Measurements from ENCODE around the gene OAF. TPM values are rescaled to one million over a fixed set of nuclear protein-coding genes. Genes with fewer than 3 reads are reported as not detected.

Gene OAF
- total and polyA plus RNA-seq, 2 donors (not counting 1 experiment from before 2014, with no cell fraction given), result 1.3 to 1.9 TPM

DNA sequence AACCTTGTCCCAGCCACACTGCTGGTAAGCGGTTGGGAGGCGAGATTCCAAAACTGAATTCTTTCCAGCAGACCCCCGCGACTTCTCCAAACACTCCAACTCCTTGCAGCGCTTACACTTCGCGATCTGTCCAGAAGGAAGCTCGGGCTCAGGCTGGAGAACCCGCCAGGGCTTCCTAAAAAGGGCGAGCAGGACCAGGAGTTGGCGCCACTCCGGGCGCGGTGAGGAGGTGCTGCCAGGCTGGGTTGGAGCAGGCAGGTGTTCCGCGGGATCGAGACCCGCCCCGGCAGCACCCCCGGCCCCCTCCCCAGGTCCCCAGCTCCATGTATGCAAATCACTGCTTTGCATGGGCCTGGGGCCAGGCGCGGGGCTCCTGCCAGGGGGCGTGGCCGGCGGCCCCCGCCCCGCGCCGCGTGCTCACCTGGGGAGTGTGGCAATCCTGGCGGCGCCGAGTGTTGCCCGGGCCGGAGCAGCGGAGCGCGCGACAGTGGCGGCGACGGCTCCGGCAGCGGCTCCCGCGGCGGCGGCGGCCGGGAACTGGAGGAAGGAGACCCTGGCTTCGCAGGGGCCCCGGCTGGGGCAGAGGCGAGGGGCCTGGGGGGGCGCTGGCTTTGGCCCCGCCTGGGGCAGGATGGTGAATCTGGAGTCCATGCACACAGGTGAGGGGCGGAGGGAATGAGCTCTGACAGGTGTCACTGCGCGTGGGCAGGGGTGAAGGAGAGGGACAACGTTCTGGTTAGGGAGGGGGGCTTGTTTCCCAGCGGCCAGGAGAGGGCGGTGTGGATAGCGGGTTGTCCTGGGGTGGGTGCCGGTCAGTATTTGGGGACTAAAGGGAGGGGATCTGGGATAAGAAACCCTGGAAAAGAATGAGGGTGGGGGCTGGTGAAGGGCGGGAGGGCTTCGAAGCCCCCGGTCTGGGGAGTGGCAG is 29.1 kb downstream of the OAF start, which contains the start of gene POU2F3:
TSS of gene POU2F3 (plus strand) at position 428 of the 928 bp plus-strand sequence. CDS start at position 632, 204 bp downstream.
- Mint-ChIP-seq H3K4me1 (no peaks in the 10 kb centered on the region), H3K4me3 (no peak within 1 kb of the TSS), H3K27ac (no peak within 1 kb of the TSS), H3K9me3 (ENCODE audit: insufficient read depth) (no peaks in the 10 kb centered on the region), H3K27me3 (peaks cover 68% of the 10 kb centered on the region)
- H3K27me3 ChIP-seq (replicated peaks in 1 of 4; ENCODE audit: control extremely low read depth in 1 of 4, control insufficient read depth in 3 of 4, insufficient read depth in 4 of 4, low read length in 3 of 4), result peaks cover 0 to 45% (median 11%) of the 10 kb centered on the region in 4 experiments
- WGBS (ENCODE audit: insufficient coverage), result 13% methylated on average over 65 of the region's 66 CpGs
- H3K36me3 ChIP-seq (replicated peaks in 1 of 2; ENCODE audit: control extremely low read depth in 1 of 2, control insufficient read depth in 1 of 2, extremely low read depth in 1 of 2, insufficient read depth in 2 of 2, low read length in 1 of 2), result no peaks in the 10 kb centered on the region
- no peaks in the 10 kb centered on the region for H3K4me1 ChIP-seq (ENCODE audit: control insufficient read depth in 2 of 2, insufficient read depth in 2 of 2, low read length in 2 of 2)
- ChIA-PET POLR2A (no interaction called here), CTCF (no interaction called here)
- no peak within 1 kb of the TSS for H3K4me3 ChIP-seq (ENCODE audit: control extremely low read depth in 1 of 5, extremely low read depth in 1 of 5, insufficient read depth in 1 of 5, low read depth in 2 of 5, low read length in 4 of 5)
- no peak within 1 kb of the TSS for H3K27ac ChIP-seq (ENCODE audit: low read length in 2 of 2)
- H2AFZ ChIP-seq (ENCODE audit: insufficient read depth, low read depth, low read length, poor library complexity, severe bottlenecking), result no peak within 1 kb of the TSS
- TF ChIP-seq CTCF (IDR thresholded peaks at IDR 0.05) (no peak), EZH2 (IDR thresholded peaks at IDR 0.05; ENCODE audit: borderline replicate concordance, insufficient read depth, low read depth, low read length, poor library complexity, severe bottlenecking) (no peak)
- H3K9me3 ChIP-seq (ENCODE audit: control extremely low read depth in 1 of 3, control insufficient read depth in 2 of 3, insufficient read depth in 1 of 3, low read length in 2 of 3), result peaks cover 0 to 3% (median 0%) of the 10 kb centered on the region in 3 donors
- no peaks in the 10 kb centered on the region for H3K79me2 ChIP-seq (ENCODE audit: control insufficient read depth, insufficient read depth, low read length)
- ATAC-seq (ENCODE audit: low read depth) (no peak), DNase-seq (no peak)
- intact Hi-C loops (cut with micrococcal nuclease), result no loop called here
- H3K4me2 ChIP-seq (replicated peaks; ENCODE audit: low read depth, low read length, poor library complexity, severe bottlenecking), result no peak within 1 kb of the TSS
- H3K9ac ChIP-seq (ENCODE audit: low read length), result no peak within 1 kb of the TSS
- H4K20me1 ChIP-seq (ENCODE audit: control insufficient read depth, insufficient read depth, low read length, poor library complexity, severe bottlenecking), result no peaks in the 10 kb centered on the region

GRCh38 chr11:120240866-120241265 is 30.0 kb downstream of the OAF start:
- H2AFZ ChIP-seq (ENCODE audit: insufficient read depth, low read depth, low read length, poor library complexity, severe bottlenecking), result no peak overlapping the region
- CTCF ChIA-PET, result no interaction called here
- H3K4me3 ChIP-seq (ENCODE audit: control extremely low read depth in 1 of 5, extremely low read depth in 1 of 5, insufficient read depth in 1 of 5, low read depth in 2 of 5, low read length in 4 of 5), result no peak overlapping the region
- H3K9ac ChIP-seq (ENCODE audit: low read length), result no peak overlapping the region
- H3K9me3 ChIP-seq (ENCODE audit: control extremely low read depth in 1 of 3, control insufficient read depth in 2 of 3, insufficient read depth in 1 of 3, low read length in 2 of 3), result peaks cover 0 to 3% (median 0%) of the 10 kb centered on the region in 3 donors
- DNase-seq (no peak), ATAC-seq (ENCODE audit: low read depth) (no peak)
- H3K27ac ChIP-seq (ENCODE audit: low read length in 2 of 2), result no peak overlapping the region
- H3K27me3 ChIP-seq (replicated peaks in 1 of 4; ENCODE audit: control extremely low read depth in 1 of 4, control insufficient read depth in 3 of 4, insufficient read depth in 4 of 4, low read length in 3 of 4), result peaks cover 0 to 42% (median 11%) of the 10 kb centered on the region in 4 experiments
- no CpG with 5 or more reads among the region's 2 CpGs for WGBS (ENCODE audit: insufficient coverage)
- no peaks in the 10 kb centered on the region for H3K4me1 Mint-ChIP-seq
- intact Hi-C loops (cut with micrococcal nuclease), result no loop called here
- H3K27ac Mint-ChIP-seq, result no peak overlapping the region
- no peaks in the 10 kb centered on the region for H4K20me1 ChIP-seq (ENCODE audit: control insufficient read depth, insufficient read depth, low read length, poor library complexity, severe bottlenecking)
- H3K27me3 Mint-ChIP-seq, result peaks cover 59% of the 10 kb centered on the region
- no peaks in the 10 kb centered on the region for H3K79me2 ChIP-seq (ENCODE audit: control insufficient read depth, insufficient read depth, low read length)
- POLR2A ChIA-PET, result no interaction called here
- H3K4me2 ChIP-seq (replicated peaks; ENCODE audit: low read depth, low read length, poor library complexity, severe bottlenecking), result no peak overlapping the region
- H3K4me3 Mint-ChIP-seq, result no peak overlapping the region
- TF ChIP-seq EZH2 (IDR thresholded peaks at IDR 0.05; ENCODE audit: borderline replicate concordance, insufficient read depth, low read depth, low read length, poor library complexity, severe bottlenecking) (no peak), CTCF (IDR thresholded peaks at IDR 0.05) (no peak)
- H3K36me3 ChIP-seq (replicated peaks in 1 of 2; ENCODE audit: control extremely low read depth in 1 of 2, control insufficient read depth in 1 of 2, extremely low read depth in 1 of 2, insufficient read depth in 2 of 2, low read length in 1 of 2), result no peaks in the 10 kb centered on the region
- H3K4me1 ChIP-seq (ENCODE audit: control insufficient read depth in 2 of 2, insufficient read depth in 2 of 2, low read length in 2 of 2), result no peaks in the 10 kb centered on the region
- no peaks in the 10 kb centered on the region for H3K9me3 Mint-ChIP-seq (ENCODE audit: insufficient read depth)
